H9 (cell line): Measurements from ENCODE around the gene CBLB. TPM values are rescaled to one million over a fixed set of nuclear protein-coding genes. Genes with fewer than 3 reads are reported as not detected.

Source experiments
- DNase-seq: peaks from one replicate; pipeline ENCODE4 v3.0.0-alpha.2; 2017
- H2AFZ ChIP-seq: one replicate; pipeline ENCODE4 v1.6.1; 2013; ENCODE audit warnings: mild to moderate bottlenecking, low read length, control low read depth, moderate library complexity
- H2AK5ac ChIP-seq: 2 replicates; pipeline ENCODE4 v1.6.1; 2013; ENCODE audit warnings: low read length, control low read depth, mixed read lengths; ENCODE audit not compliant: insufficient read length
- H2BK120ac ChIP-seq: one replicate; pipeline ENCODE4 v1.6.1; 2013; ENCODE audit warnings: low read depth, mild to moderate bottlenecking, low read length, control low read depth, inconsistent platforms; ENCODE audit not compliant: poor library complexity, severe bottlenecking
- H2BK12ac ChIP-seq: 2 replicates; pipeline ENCODE4 v1.6.1; 2013; ENCODE audit warnings: low read length, control low read depth, mixed read lengths, low read depth; ENCODE audit not compliant: insufficient read length
- H2BK15ac ChIP-seq: 2 replicates; pipeline ENCODE4 v1.6.1; 2013; ENCODE audit warnings: low read depth, low read length, control low read depth
- H2BK20ac ChIP-seq: one replicate; pipeline ENCODE4 v1.6.1; 2013; ENCODE audit warnings: low read depth, mild to moderate bottlenecking, low read length, control low read depth, inconsistent platforms; ENCODE audit not compliant: poor library complexity, severe bottlenecking
- H2BK5ac ChIP-seq: 2 replicates; pipeline ENCODE4 v1.6.1; 2013; ENCODE audit warnings: low read length, control low read depth, mixed read lengths; ENCODE audit not compliant: insufficient read length
- H3K14ac ChIP-seq: 2 replicates; pipeline ENCODE4 v1.6.1; 2013; ENCODE audit warnings: low read length, control low read depth; ENCODE audit not compliant: insufficient read depth
- H3K18ac ChIP-seq: 2 replicates; pipeline ENCODE4 v1.6.1; 2013; ENCODE audit warnings: low read depth, mild to moderate bottlenecking, mixed read lengths, low read length, control low read depth; ENCODE audit not compliant: insufficient read length
- H3K23ac ChIP-seq: 2 replicates; pipeline ENCODE4 v1.6.1; 2013; ENCODE audit warnings: low read length, control low read depth, mixed read lengths, low read depth; ENCODE audit not compliant: insufficient read length
- H3K23me2 ChIP-seq: 2 replicates; pipeline ENCODE4 v1.6.1; 2013; ENCODE audit warnings: low read depth, mild to moderate bottlenecking, mixed read lengths, low read length, control low read depth; ENCODE audit not compliant: insufficient read length, poor library complexity, severe bottlenecking
- H3K27ac ChIP-seq: 2 replicates; pipeline ENCODE4 v1.5.1; 2013; ENCODE audit warnings: low read length, control low read depth, mixed read lengths, low read depth; ENCODE audit not compliant: insufficient read length
- H3K27me3 ChIP-seq: 2 replicates; pipeline ENCODE4 v1.6.1; 2013; ENCODE audit warnings: low read length, control low read depth, inconsistent platforms; ENCODE audit not compliant: insufficient read depth
- H3K4ac ChIP-seq: 2 replicates; pipeline ENCODE4 v1.6.1; 2013; ENCODE audit warnings: low read depth, mild to moderate bottlenecking, control low read depth, inconsistent platforms, low read length, moderate library complexity
- H3K4me1 ChIP-seq: 2 replicates; pipeline ENCODE4 v1.6.1; 2013; ENCODE audit warnings: low read length, control low read depth, inconsistent platforms; ENCODE audit not compliant: insufficient read depth
- H3K4me2 ChIP-seq: 2 replicates; pipeline ENCODE4 v1.6.1; 2013; ENCODE audit warnings: low read length, control low read depth, mixed read lengths; ENCODE audit not compliant: insufficient read length, insufficient read depth
- H3K56ac ChIP-seq: 2 replicates; pipeline ENCODE4 v1.6.1; 2013; ENCODE audit warnings: low read depth, mild to moderate bottlenecking, mixed read lengths, low read length, control low read depth; ENCODE audit not compliant: insufficient read length
- H3K79me1 ChIP-seq: 2 replicates; pipeline ENCODE4 v1.6.1; 2013; ENCODE audit warnings: low read depth, mild to moderate bottlenecking, moderate library complexity, low read length, control low read depth, inconsistent platforms; ENCODE audit not compliant: insufficient read depth, poor library complexity, severe bottlenecking
- H3K79me2 ChIP-seq: 2 replicates; pipeline ENCODE4 v1.6.1; 2013; ENCODE audit warnings: low read length, control low read depth, inconsistent platforms; ENCODE audit not compliant: insufficient read depth
- H3K9ac ChIP-seq: 2 replicates; pipeline ENCODE4 v1.6.1; 2013; ENCODE audit warnings: low read length, control low read depth, mixed read lengths; ENCODE audit not compliant: insufficient read length; ENCODE audit errors: extremely low read depth
- H3K9me3 ChIP-seq: one replicate; pipeline ENCODE4 v1.6.1; 2013; ENCODE audit warnings: low read depth, low read length, inconsistent platforms; ENCODE audit not compliant: control insufficient read depth
- H3T11ph ChIP-seq: one replicate; pipeline ENCODE4 v1.6.1; 2013; ENCODE audit warnings: mild to moderate bottlenecking, low read length, control low read depth, inconsistent platforms
- H4K20me1 ChIP-seq: one replicate; pipeline ENCODE4 v1.6.1; 2013; ENCODE audit not compliant: control insufficient read depth, insufficient read length, insufficient read depth
- H4K5ac ChIP-seq: 2 replicates; pipeline ENCODE4 v1.6.1; 2013; ENCODE audit warnings: low read depth, mild to moderate bottlenecking, mixed read lengths, low read length, control low read depth; ENCODE audit not compliant: insufficient read length
- H4K8ac ChIP-seq: replicated peaks from 2 replicates; pipeline ENCODE4 v1.6.1; 2013; ENCODE audit warnings: low read length, control low read depth, mixed read lengths, low read depth; ENCODE audit not compliant: insufficient read length
- H4K91ac ChIP-seq: 2 replicates; pipeline ENCODE4 v1.6.1; 2013; ENCODE audit warnings: low read depth, mild to moderate bottlenecking, moderate library complexity, mixed read lengths, low read length, control low read depth; ENCODE audit not compliant: insufficient read length
- H3K27ac Mint-ChIP-seq, 3 experiments: 2 replicates in 2 of 3; 3 replicates in 1 of 3; pipeline ENCODE4 v1.8.0; 2020 to 2021; ENCODE audit warnings: mixed read lengths in 3 of 3, mild to moderate bottlenecking in 1 of 3, moderate library complexity in 1 of 3
- H3K27me3 Mint-ChIP-seq: 2 replicates; pipeline ENCODE4 v1.8.0; 2021; ENCODE audit warnings: low read depth, mild to moderate bottlenecking, moderate library complexity, mixed read lengths
- H3K36me3 Mint-ChIP-seq, 3 experiments: 2 replicates in 2 of 3; 3 replicates in 1 of 3; pipeline ENCODE4 v1.8.0; 2020 to 2021; ENCODE audit warnings: low read depth in 3 of 3, mixed read lengths in 3 of 3; ENCODE audit not compliant: insufficient read depth in 1 of 3
- H3K4me1 Mint-ChIP-seq, 2 experiments: 2 replicates each; pipeline ENCODE4 v1.8.0; 2020; ENCODE audit warnings: mixed read lengths in 2 of 2
- H3K4me3 Mint-ChIP-seq, 2 experiments: 2 replicates in 1 of 2; 3 replicates in 1 of 2; pipeline ENCODE4 v1.8.0; 2020 to 2021; ENCODE audit warnings: mild to moderate bottlenecking in 2 of 2, mixed read lengths in 2 of 2, moderate library complexity in 1 of 2
- H3K9me3 Mint-ChIP-seq, 2 experiments: 2 replicates in 1 of 2; 3 replicates in 1 of 2; pipeline ENCODE4 v1.8.0; 2020; ENCODE audit warnings: mild to moderate bottlenecking in 2 of 2, mixed read lengths in 2 of 2, moderate library complexity in 1 of 2
- CTCF ChIP-seq: fragments of 200-600 bp; sonication (generic); conservative IDR thresholded peaks from 3 replicates; pipeline ENCODE4 v1.8.0; 2021; ENCODE audit warnings: antibody characterized with exemption, mild to moderate bottlenecking
- WGBS: extraction: QIAGEN DNeasy Blood & Tissue Kit; methylation state at CpG from one replicate; pipeline ENCODE4 v1.1.7; 2013; ENCODE audit warnings: missing lambda C conversion rate, low lambda C conversion rate, mixed read lengths; ENCODE audit not compliant: insufficient read length; ENCODE audit errors: extremely low coverage; 5-methylcytosine and 5-hydroxymethylcytosine counted together
- total RNA-seq: library from RNA; stranded (reverse); gene quantifications from 2 replicates; pipeline ENCODE4 v1.2.1, GENCODE V29; 2021

CBLB gene
- total RNA-seq, 1 experiment from 2014 or later: 25.7 TPM

DNA sequence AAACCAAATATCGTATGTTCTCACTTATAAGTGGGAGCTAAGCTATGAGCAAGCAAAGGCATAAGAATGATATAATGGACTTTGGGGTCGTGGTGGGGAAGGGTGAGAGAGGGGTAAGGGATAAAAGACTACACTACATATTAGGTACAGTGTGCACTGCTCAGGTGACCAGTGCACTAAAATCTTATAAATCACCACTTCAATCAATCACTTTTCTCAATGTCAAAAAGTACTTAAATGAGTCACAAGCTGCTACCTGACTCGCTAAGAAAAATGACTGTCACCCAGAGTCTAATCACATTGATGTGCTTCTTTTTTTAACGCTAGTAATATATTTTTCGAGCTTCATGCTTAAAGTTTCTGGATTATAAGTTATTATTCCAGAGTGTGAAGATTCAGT is 95.5 kb downstream of the CBLB start:
- WGBS: no CpG with 5 or more reads among the region's 5 CpGs
- Histone ChIP-seq H3K9ac (no peak overlapping the region), H3K9me3 (no peaks in the 10 kb centered on the region), H4K8ac (no peak overlapping the region), H2BK120ac (no peak overlapping the region), H3K23ac (no peak overlapping the region), H3K79me2 (peaks cover 2% of the 10 kb centered on the region; the same call in 1 of the 2 replicates), H4K20me1 (no peaks in the 10 kb centered on the region), H3K18ac (no peak overlapping the region), H2BK15ac (no peak overlapping the region), H3T11ph (no peak overlapping the region), H3K23me2 (no peaks in the 10 kb centered on the region), H3K56ac (no peak overlapping the region), H3K4me1 (no peaks in the 10 kb centered on the region), H2AK5ac (no peak overlapping the region), H3K27me3 (no peaks in the 10 kb centered on the region), H2BK5ac (no peak overlapping the region), H3K4me2 (no peak overlapping the region), H4K91ac (no peak overlapping the region), H3K14ac (no peak overlapping the region), H3K79me1 (no peaks in the 10 kb centered on the region), H2BK12ac (no peak overlapping the region), H3K27ac (no peak overlapping the region), H3K4ac (no peak overlapping the region), H2BK20ac (no peak overlapping the region), H2AFZ (no peak overlapping the region), H4K5ac (no peak overlapping the region)
- peaks cover 3 to 8% of the 10 kb centered on the region in 2 experiments; a peak in 2 of 4 replicates for H3K4me1 Mint-ChIP-seq
- no peaks in the 10 kb centered on the region for H3K27me3 Mint-ChIP-seq
- DNase-seq: no peak
- no peak overlapping the region for H3K27ac Mint-ChIP-seq
- no peak overlapping the region for H3K4me3 Mint-ChIP-seq
- peaks cover 0 to 4% (median 0%) of the 10 kb centered on the region in 3 experiments; a peak in 3 of 7 replicates for H3K36me3 Mint-ChIP-seq
- no peak for TF ChIP-seq CTCF
- H3K9me3 Mint-ChIP-seq: no peaks in the 10 kb centered on the region
